Measurements from ENCODE around the gene PFKFB4.

The PFKFB4 gene

DNA sequence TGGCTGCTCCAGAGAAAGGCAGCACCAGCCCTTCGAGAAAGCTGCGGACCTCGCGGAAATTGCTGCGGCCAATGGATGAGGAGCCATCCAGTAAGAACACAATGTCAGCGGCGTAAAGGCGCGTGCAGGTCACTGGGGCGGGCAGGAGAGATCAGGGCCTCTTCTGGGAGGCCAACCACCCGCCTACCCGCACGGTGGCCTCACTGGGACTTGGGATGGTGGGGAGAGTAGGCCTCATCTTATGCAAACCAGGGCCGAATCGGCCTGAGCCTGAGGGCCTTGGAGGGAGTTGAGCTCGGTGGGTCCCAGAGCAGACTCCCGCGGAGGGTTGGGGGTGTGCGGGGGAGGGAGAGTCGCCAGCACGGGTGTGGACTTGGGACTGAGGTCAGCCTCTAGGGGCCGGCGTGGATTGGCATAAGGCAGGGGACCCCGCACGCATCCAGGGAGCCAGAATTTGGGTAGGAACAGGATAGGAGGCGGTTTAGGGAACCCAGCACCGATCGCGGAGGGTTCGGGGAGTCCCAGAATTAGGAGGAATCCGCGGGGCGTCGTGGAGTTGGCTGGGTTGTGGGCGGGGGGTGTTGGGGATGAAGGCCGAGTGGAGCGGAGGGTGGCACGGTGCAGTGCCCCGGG is 37.9 kb upstream of the PFKFB4 start:
- H3K27ac ChIP-seq, result peak overlapping the region; percentile 100
- no peak for DNase-seq (ENCODE audit: low spot score)
- no peak for TF ChIP-seq CTCF (conservative IDR thresholded peaks at IDR 0.05; ENCODE audit: low read depth)
- POLR2A ChIA-PET (ENCODE audit: low non-redundant PET), result no interaction called here
- CTCF ChIA-PET, result no interaction called here

DNA sequence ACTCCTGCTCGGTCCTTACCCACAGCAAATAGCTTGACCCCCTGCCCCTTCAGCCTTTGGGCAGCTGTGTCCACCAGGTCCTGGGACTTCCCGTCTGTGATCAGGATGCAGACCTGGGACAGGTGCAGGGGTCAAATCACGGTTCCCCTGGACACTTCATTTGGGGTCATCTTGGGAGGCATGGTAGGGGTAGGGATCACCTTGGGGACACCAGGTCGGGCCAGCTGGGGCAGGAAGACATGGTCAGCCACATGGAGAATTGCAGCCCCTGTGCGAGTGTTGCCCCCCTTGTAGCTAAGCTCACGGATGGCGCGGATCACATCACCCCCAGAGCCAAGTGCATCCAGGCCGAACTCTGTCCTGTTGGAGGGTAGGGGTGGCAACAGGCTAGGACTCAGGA is 36.7 kb upstream of the PFKFB4 start:
- POLR2A ChIA-PET (ENCODE audit: low non-redundant PET), result no interaction called here
- no peak for DNase-seq (ENCODE audit: low spot score)
- TF ChIP-seq CTCF (conservative IDR thresholded peaks at IDR 0.05; ENCODE audit: low read depth), result no peak
- CTCF ChIA-PET, result no interaction called here
- H3K27ac ChIP-seq, result peak overlapping the region; percentile 100

- no peak for TF ChIP-seq CTCF (conservative IDR thresholded peaks at IDR 0.05; ENCODE audit: low read depth)
- no peak for DNase-seq (ENCODE audit: low spot score)
- CTCF ChIA-PET, result no interaction called here
- POLR2A ChIA-PET (ENCODE audit: low non-redundant PET), result no interaction called here
- peak overlapping the region; percentile 100 for H3K27ac ChIP-seq
These were observed 36.0 kb upstream of the PFKFB4 start for GRCh38 chr3:48592519-48593087.

- H3K27ac ChIP-seq, result peak overlapping the region; percentile 100
- CTCF ChIA-PET, result no interaction called here
- DNase-seq (ENCODE audit: low spot score), result no peak
- POLR2A ChIA-PET (ENCODE audit: low non-redundant PET), result no interaction called here
- TF ChIP-seq CTCF (conservative IDR thresholded peaks at IDR 0.05; ENCODE audit: low read depth), result no peak
These were observed 35.4 kb upstream of the PFKFB4 start for GRCh38 chr3:48591886-48592518.

GRCh38 chr3:48591436-48591835 is 34.8 kb upstream of the PFKFB4 start:
- CTCF ChIA-PET, result no interaction called here
- POLR2A ChIA-PET (ENCODE audit: low non-redundant PET), result no interaction called here

GRCh38 chr3:48588230-48588629 is 31.6 kb upstream of the PFKFB4 start:
- H3K27ac ChIP-seq, result peak overlapping the region; percentile 100
- no peak for TF ChIP-seq CTCF (conservative IDR thresholded peaks at IDR 0.05; ENCODE audit: low read depth)
- ChIA-PET CTCF (no interaction called here), POLR2A (ENCODE audit: low non-redundant PET) (no interaction called here)
- no peak for DNase-seq (ENCODE audit: low spot score)

More at GRCh38 chr3:48591436-48591835, 34.8 kb upstream of the PFKFB4 start:
- no peak for TF ChIP-seq CTCF (conservative IDR thresholded peaks at IDR 0.05; ENCODE audit: low read depth)
- DNase-seq (ENCODE audit: low spot score), result no peak
- H3K27ac ChIP-seq, result peak overlapping the region; percentile 100

All from RWPE1 (cell line).